T-helper 2 cell treated with Interferon-gamma antibody and Interleukin-4, amounts not matched to agents 5 μg/mL and 100 μg/mL, for 36 hours (primary cell): Measurements from ENCODE around the gene ASPG.

Experiments
- DNase-seq: peaks from one replicate; pipeline ENCODE4 v3.0.0; 2021; ENCODE audit warnings: low spot score
- H3K27ac Mint-ChIP-seq: one replicate; pipeline ENCODE4 v1.8.0; 2021; ENCODE audit warnings: mild to moderate bottlenecking, mixed read lengths
- H3K27me3 Mint-ChIP-seq: one replicate; pipeline ENCODE4 v1.8.0; 2021; ENCODE audit warnings: low read depth, mixed read lengths
- H3K36me3 Mint-ChIP-seq: one replicate; pipeline ENCODE4 v1.8.0; 2021; ENCODE audit warnings: low read depth, mixed read lengths
- H3K4me1 Mint-ChIP-seq: one replicate; pipeline ENCODE4 v1.8.0; 2021; ENCODE audit warnings: low read depth, mixed read lengths
- H3K4me3 Mint-ChIP-seq: one replicate; pipeline ENCODE4 v1.8.0; 2022; ENCODE audit warnings: mild to moderate bottlenecking, moderate library complexity, mixed read lengths
- H3K9me3 Mint-ChIP-seq: one replicate; pipeline ENCODE4 v1.8.0; 2021; ENCODE audit warnings: mixed read lengths

Gene ASPG

DNA sequence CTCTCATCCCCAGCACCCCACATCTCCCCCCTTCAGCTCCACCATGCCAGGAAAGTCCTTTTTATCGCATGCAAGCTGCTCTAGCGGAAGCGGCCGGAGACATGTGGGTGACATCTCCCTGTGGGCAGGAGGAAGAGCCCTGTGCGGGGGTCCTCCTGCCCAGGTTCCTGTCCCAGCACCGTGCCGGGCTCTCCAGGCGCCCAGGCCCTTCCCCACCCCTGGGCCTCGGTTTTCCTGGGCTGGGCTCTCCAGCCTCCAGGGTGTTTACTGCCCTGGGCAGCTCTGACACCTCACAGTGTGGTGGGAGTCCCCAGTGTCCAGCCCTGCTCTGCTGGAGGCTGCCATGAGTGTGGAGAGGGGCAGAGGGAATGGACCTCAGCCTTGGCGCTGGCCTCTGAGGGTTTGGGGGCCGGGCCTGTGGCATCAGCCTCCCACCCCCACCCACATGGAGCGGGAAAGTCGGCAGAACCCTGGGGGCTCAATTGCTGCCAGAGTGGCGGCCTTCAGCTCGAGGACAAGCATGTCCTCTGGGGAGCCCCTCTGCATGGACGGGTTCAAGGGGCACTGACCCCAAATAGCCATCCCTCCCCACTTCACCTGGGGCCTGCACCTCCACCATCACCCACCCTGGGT lies 16.9 kb downstream of the ASPG start:
- Mint-ChIP-seq H3K9me3 (no peaks in the 10 kb centered on the region), H3K4me1 (no peaks in the 10 kb centered on the region), H3K36me3 (no peaks in the 10 kb centered on the region), H3K27me3 (no peaks in the 10 kb centered on the region), H3K4me3 (no peak overlapping the region), H3K27ac (no peak overlapping the region)
- no peak for DNase-seq

DNA sequence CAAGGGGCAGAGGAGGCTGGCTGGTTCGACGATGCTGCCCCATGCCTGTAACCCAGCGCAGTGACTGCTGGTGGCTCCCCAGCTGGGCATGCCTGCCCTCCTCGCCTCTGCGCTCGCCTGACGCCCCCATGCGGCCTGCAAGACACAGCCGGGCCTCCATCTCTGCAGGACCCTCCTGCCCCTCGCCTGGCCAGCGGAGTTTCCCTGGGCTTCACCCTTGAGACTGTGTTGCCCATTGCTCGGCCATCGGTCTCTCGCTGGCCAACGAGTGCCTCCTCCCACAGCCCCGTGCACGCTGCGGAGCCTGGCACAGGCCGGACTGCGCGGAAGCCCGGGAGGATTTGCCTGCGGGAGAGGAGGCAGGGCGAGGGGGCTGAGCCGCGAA lies 17.6 kb downstream of the ASPG start:
- Mint-ChIP-seq H3K9me3 (no peaks in the 10 kb centered on the region), H3K4me1 (no peaks in the 10 kb centered on the region), H3K27me3 (no peaks in the 10 kb centered on the region), H3K27ac (no peak overlapping the region), H3K4me3 (no peak overlapping the region), H3K36me3 (no peaks in the 10 kb centered on the region)
- no peak for DNase-seq

DNA sequence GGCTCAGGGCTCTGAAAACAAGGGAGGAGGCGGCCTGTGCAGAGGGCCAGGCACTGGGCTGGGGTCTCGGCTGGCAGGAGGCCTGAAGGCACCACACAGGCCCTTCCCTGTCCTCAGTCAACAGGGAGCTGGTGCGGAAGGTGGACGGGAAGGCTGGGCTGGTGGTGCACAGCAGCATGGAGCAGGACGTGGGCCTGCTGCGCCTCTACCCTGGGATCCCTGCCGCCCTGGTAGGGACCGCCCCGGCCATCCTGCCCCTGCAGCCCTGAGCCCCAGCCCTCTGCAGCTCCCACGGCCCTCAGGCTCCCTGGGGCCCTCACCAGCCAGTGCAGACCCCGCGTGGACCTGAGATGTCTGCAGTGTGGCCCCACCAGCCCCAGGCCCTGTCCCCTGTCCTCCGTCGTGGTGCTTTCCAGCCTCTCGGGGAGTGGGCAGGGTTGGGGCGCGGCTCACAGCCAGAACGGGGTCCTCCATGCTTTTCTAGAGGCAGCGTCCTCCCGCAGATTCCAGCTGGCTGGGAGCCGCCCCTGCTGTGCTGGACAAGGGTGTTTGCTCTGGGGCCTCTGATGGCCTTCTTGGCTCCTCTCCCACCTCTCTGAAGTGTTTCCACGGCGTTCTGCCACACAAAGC lies 18.1 kb downstream of the ASPG start:
- Mint-ChIP-seq H3K27ac (no peak overlapping the region), H3K27me3 (no peaks in the 10 kb centered on the region), H3K4me1 (no peaks in the 10 kb centered on the region), H3K4me3 (no peak overlapping the region), H3K36me3 (no peaks in the 10 kb centered on the region), H3K9me3 (no peaks in the 10 kb centered on the region)
- DNase-seq, result no peak

DNA sequence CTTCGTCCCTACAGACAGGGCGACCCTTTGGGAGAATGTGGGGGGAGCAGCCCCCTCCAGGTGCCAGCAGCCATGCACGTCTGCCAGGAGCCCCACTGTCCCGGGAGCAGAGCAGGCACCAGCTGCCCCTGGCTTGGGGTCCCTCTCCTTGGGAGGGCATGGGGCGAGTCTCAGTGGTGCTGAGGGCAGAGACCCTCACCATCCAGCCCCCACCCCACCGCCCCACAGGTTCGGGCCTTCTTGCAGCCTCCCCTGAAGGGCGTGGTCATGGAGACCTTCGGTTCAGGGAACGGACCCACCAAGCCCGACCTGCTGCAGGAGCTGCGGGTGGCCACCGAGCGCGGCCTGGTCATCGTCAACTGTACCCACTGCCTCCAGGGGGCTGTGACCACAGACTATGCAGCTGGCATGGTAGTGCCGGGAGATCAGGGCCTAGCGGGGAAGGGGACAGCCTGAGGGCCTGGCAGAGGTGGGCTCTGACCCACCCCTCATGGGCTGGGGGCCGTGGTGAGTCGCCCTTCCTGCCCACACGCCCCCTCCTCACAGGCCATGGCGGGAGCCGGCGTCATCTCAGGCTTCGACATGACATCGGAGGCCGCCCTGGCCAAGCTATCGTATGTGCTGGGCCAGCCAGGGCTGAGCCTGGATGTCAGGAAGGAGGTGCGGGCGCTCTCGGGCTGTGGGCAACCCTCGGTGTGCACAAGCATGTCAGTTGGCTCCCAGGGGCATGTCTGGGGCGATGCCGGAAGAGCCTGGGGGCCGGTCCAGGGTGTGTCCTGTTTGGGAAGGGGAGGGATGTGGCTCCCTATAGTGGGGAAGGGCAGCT lies 18.8 kb downstream of the ASPG start:
- no peaks in the 10 kb centered on the region for H3K4me1 Mint-ChIP-seq
- no peak overlapping the region for H3K4me3 Mint-ChIP-seq
- H3K27ac Mint-ChIP-seq, result no peak overlapping the region
- no peaks in the 10 kb centered on the region for H3K9me3 Mint-ChIP-seq
- no peaks in the 10 kb centered on the region for H3K36me3 Mint-ChIP-seq
- H3K27me3 Mint-ChIP-seq, result no peaks in the 10 kb centered on the region
- no peak for DNase-seq

DNA sequence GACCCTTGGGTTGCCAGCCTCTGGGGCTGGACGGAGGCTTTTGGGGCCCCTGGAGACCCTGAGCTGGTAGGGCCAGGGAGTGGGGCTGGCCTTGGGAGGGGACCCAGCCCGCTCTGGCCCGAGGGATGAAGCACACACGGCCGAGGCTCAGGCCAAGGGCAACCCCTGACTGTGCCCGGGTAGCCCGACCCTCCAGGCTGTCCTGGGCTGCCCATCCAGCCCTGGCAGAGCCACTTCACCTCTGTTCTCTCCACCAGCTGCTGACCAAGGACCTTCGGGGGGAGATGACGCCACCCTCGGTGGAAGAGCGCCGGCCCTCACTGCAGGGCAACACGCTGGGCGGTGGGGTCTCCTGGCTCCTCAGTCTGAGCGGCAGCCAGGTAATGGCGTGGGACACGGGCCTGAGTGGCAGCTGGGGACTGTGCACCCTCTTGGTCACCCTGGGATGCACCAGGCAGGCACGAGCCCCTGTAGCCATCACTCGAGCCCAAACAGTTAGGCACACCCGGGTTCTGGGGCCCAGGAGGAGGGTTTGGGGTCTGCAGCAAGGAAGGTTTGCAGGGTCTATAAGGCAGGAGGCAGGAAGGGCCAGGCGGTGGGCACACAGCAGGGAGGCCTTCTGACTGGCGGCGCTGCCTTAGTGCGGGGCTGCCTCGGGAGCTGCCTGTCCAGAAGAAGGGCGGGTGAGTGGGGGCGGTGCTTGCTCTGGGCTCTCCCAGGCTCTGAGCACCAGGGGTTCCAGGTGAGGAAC lies 19.7 kb downstream of the ASPG start:
- Mint-ChIP-seq H3K9me3 (no peaks in the 10 kb centered on the region), H3K27me3 (no peaks in the 10 kb centered on the region), H3K27ac (no peak overlapping the region), H3K36me3 (no peaks in the 10 kb centered on the region), H3K4me3 (no peak overlapping the region), H3K4me1 (no peaks in the 10 kb centered on the region)
- DNase-seq, result no peak

DNA sequence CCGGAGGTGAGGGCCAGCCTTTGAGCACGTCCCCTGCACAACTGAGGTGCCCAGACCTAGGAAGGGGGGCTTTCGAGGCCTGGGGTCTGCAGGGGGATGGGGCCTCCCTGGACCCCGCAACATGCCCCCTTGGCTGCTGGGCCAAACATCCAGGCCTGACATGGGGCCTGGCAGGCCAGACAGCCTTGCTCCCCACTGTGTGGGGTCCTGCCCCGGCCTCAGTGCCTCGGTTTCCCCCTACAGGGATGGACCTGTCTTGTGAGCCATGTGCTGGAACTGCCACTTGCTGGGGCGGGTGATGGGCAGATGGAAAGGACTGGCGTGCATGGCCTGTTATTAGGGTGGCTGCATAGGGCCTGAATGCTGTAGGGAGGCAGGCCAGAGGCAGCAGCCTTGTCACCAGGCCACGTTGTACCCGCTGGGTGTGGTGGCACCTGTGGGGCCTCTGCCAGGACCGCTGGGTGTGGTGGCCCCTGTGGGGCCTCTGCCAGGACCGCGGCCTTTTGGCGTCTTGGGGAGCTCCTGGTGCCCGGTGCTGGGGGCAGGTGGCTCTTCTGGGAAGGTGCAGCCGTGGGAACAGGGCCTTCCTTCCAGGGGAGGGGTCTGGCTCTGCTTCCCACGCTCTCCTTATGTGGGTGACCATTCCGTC lies 20.4 kb downstream of the ASPG start:
- Mint-ChIP-seq H3K9me3 (no peaks in the 10 kb centered on the region), H3K4me3 (no peak overlapping the region)

DNA sequence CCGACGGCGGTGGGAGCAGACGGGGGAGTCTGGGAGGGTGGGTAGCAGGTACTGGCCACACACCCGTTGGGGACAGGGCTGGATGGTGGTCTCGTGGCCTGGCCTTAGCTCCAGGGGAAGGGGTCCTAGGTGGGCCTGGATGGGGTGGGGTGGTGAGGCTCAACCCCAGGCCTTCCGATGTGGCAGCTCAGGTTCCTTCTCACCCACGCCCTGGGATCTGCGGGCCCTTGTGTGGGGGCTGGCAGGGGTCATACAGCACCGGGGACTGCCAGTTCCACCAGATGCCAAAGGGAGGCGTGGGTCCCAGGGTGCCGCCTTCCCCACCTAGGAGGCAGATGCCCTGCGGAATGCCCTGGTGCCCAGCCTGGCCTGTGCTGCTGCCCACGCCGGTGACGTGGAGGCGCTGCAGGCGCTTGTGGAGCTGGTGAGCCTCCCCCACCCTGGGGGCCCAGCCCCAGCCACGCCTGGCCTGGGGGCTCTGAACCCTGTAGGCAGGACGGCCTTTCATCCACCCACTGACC lies 21.0 kb downstream of the ASPG start:
- H3K9me3 Mint-ChIP-seq, result no peaks in the 10 kb centered on the region
- no peaks in the 10 kb centered on the region for H3K27me3 Mint-ChIP-seq
- H3K4me1 Mint-ChIP-seq, result no peaks in the 10 kb centered on the region
- no peak overlapping the region for H3K27ac Mint-ChIP-seq
- H3K4me3 Mint-ChIP-seq, result no peak overlapping the region
- H3K36me3 Mint-ChIP-seq, result no peaks in the 10 kb centered on the region
- DNase-seq, result no peak

More for the DNA sequence above, 20.4 kb downstream of the ASPG start:
- H3K4me1 Mint-ChIP-seq, result no peaks in the 10 kb centered on the region
- no peaks in the 10 kb centered on the region for H3K36me3 Mint-ChIP-seq
- H3K27ac Mint-ChIP-seq, result no peak overlapping the region
- DNase-seq, result no peak
- H3K27me3 Mint-ChIP-seq, result no peaks in the 10 kb centered on the region

DNA sequence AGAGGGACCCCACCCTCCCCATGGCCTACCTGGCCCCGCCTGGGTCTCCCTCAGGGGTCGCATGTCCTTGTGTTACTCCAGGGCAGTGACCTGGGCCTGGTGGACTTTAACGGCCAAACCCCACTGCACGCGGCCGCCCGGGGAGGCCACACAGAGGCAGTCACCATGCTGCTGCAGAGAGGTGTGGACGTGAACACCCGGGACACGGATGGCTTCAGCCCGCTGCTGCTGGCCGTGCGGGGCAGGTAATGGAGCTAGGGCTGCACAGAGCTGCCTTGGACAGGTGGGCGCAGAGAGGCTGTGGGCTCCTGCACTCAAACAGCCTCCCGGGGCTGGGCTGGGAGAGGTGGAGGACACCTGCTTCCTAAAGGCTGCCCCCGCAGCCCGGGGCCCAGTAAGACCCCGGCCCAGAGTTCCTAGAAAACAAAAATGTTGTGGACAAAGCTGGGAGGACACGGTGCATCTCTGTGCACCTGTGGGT lies 21.6 kb downstream of the ASPG start:
- H3K4me3 Mint-ChIP-seq, result no peak overlapping the region
- DNase-seq, result no peak
- H3K9me3 Mint-ChIP-seq, result no peaks in the 10 kb centered on the region
- no peaks in the 10 kb centered on the region for H3K27me3 Mint-ChIP-seq
- no peak overlapping the region for H3K27ac Mint-ChIP-seq
- H3K36me3 Mint-ChIP-seq, result no peaks in the 10 kb centered on the region
- H3K4me1 Mint-ChIP-seq, result no peaks in the 10 kb centered on the region

DNA sequence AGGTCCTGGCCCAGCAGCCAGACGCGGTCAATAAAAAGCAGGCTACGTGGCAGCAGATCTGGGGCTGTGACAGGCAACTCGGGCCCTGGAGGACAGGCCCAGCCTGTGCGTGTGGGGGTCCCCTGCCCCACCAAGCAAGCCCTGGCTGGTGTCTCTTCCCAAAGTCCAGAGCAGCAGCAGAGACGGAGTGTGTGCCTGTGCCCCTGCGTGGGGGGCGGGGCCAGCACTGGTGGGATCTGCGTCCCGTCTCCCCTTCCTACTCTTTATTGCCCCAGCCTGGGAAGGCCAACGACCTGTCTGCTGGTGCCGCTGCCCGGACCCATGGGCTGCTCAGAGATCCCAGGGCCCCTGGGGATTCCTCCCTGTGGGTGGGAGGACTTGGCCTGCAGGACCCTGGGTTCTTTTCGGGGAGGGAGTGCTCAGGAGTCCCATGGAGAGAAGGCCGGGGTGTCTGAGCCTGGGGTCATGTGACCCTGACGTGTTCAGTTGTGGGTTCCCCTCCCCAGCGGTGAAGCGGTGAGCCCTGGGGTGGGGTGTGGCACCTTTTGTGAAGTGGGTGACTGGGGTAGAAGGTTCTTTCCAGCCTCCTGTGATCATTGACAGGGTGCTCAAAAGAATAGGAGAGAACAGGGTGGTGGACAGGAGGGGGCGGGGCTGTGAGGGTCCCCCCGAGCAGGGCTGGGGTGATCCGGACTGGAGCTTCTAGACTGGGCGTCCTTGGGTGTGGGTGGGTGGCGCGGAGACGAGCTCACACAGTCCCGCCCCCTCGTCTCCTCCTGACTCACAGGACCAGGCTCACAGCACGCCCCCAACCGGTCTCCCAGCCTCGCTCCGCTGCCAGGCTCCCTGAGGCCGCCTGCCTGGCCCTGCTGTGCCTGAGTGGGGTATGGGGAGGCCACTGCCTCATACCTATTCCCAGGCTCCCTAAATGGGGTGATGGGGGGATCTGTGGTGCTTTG lies 22.4 kb downstream of the ASPG start:
- Mint-ChIP-seq H3K36me3 (no peaks in the 10 kb centered on the region), H3K27ac (no peak overlapping the region), H3K4me3 (no peak overlapping the region), H3K9me3 (no peaks in the 10 kb centered on the region), H3K27me3 (no peaks in the 10 kb centered on the region), H3K4me1 (no peaks in the 10 kb centered on the region)
- no peak for DNase-seq

DNA sequence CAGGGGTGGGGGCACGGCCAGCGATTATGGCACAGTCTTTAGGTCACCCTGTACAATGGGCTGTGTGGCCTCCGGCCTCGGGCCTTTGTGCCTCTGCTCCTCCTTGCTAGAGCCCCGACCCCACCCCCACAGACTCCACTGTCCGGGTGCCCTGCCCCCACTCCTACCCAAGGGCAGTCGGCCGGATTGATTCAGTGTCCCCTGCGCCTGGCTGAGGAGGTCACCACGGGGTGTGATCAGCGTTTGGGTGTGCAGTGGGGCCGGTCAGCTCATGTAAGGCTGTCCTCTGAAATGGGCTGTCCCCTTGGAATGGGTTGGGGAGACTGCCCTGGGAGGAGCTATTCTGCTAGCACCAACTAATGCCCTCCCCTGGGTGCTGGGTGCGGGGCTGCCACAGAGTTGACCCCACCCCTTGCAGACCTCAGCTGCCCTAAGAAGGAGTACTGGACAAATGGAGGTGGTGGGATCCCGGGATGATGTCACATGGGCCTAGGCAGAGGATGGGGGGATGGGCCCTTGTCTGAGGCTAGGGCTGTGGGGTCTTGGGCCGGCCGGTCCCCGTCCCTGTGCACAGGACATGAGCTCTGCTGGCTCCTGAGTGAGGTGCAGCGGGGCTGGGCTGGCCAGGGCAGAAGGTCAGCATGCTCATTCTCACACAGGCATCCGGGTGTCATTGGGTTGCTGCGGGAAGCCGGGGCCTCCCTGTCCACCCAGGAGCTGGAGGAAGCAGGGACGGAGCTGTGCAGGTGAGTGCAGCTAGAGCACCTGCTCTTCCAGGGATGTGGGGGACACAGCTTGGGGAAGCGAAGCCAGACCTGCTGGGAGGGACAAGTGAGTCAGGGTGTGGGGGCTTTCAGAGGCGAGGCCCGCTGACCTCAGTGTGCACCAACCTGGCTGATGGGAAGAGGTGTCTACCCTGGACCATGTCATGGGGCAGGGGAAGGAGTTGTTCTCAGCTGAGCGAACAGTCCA lies 23.4 kb downstream of the ASPG start:
- H3K27me3 Mint-ChIP-seq, result no peaks in the 10 kb centered on the region
- H3K4me1 Mint-ChIP-seq, result no peaks in the 10 kb centered on the region
- no peaks in the 10 kb centered on the region for H3K36me3 Mint-ChIP-seq
- no peak overlapping the region for H3K4me3 Mint-ChIP-seq
- no peak for DNase-seq
- no peak overlapping the region for H3K27ac Mint-ChIP-seq
- H3K9me3 Mint-ChIP-seq, result no peaks in the 10 kb centered on the region

DNA sequence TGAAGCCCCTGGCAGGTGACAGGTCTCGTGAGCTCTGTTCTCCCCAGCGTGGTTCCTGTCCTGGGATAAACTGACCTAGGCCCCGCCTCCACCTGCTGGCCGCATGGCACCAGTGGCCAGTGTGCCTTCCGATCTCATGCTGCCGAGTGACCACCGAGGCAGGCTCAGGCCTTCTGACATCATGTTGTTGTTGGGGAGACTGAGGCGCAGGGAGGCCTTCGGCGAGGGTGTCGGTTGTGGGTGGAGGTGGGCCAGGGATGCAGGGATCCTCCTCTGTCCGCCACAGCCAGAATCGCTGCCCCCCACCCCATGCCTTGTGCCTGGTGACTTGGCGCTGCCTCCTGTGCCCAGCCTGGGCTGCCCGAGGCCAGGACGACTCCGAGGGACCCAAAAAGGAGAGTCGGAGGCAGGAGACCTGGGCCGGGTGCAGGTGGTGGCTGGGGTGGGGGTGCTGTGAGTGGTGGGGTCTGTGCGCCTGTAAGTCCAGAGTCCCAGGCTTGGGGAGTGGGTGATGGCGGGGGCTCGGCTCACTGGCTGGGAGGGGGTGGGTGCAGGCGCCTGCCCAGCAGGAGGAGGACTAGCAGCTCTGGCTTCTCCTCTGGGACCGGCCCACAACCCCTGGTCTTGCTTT lies 24.3 kb downstream of the ASPG start:
- Mint-ChIP-seq H3K4me1 (no peaks in the 10 kb centered on the region), H3K27me3 (no peaks in the 10 kb centered on the region), H3K9me3 (no peaks in the 10 kb centered on the region), H3K27ac (no peak overlapping the region), H3K36me3 (no peaks in the 10 kb centered on the region), H3K4me3 (no peak overlapping the region)
- DNase-seq, result no peak
